HG03378 (cell line): Measurements from ENCODE around the gene QDPR.

Source experiments
- ATAC-seq: cut with Tn5 transposase; IDR thresholded peaks from one replicate; pipeline ENCODE4 v1.9.1; 2021; ENCODE audit warnings: mild to moderate bottlenecking, moderate library complexity; ENCODE audit not compliant: unreplicated experiment

QDPR gene

DNA sequence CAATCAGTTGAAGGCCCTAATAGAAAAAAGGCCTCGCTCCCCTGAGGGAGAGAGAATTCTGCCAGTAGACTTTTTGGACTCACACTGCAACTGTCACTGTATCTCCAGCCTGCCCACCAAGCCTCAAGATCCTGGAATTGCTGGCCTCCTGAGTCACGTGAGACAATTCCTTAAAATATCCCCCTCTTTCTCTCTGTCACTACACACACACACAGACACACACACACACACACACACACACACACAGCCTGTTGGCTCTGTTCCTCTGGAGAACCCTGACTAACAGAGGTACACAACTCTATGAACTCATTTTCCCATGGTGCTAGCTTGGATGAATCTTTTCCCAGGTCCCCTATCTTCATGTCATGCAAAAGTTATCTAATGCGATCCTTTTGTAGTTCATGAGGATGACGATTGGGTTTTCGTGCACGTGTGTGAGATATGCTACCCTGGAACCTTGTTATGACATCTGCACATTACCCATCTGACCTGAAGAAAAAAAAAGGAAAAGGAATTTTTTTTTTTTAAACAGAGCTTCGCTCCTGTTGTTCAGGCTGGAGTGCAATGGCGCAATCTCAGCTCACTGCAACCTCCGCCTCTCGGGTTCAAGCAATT is 16.8 kb upstream of the QDPR start:
- ATAC-seq = no peak

DNA sequence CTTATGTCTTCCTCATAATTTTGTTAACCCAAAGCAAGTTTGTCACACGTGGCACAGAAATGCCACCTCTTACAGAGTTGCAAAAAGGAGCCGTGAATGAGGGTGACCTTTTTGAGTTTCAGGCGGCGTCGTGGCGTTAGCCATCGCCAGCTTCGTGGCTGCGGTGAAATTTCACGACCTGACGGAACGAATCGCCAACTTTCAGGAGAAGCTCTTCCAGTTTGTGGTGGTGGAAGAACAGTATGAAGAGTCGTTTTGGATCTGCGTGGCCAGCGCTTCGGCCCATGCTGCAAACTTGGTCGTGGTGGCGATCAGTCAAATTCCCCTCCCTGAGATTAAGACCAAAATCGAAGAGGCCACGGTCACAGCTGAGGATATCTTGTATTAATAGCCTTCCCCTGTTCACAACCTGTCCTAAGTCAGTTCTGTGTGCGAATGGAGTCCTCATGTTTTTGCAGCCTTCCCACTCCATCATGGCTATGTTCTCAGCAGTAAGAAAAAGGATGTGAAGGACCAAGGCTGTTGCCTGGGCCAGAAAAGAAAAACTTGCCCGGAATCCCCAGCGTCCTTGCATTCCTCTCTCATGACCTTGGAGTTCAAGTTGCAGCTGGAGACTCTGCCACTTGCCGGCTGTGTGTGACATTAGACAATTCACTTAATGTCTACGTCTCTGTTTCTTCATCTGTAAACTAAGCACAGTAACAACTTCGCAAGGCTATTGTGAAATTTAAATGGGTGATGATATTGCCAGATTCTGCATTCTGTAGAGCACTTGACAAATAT is 15.0 kb upstream of the QDPR start:
- ATAC-seq = no peak

DNA sequence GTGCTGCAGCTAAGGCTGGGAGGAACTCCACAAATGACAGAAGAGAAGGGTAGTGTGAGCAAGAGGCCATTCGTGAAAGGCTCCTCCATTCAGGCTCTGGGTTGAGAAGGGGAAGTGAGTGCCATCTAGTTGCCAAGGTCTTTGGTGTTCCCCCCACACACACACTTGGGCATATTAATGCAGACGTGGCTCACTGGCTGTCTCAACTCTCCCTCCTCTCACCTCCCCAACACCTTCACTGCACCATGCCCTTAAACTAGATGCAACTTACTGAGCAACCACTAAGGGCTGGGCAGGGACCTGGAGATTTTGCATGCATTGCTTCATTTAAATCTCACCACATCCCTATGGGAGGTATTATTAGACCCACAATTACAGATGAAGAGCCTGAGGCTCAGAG is 11.8 kb upstream of the QDPR start:
- ATAC-seq = no peak

DNA sequence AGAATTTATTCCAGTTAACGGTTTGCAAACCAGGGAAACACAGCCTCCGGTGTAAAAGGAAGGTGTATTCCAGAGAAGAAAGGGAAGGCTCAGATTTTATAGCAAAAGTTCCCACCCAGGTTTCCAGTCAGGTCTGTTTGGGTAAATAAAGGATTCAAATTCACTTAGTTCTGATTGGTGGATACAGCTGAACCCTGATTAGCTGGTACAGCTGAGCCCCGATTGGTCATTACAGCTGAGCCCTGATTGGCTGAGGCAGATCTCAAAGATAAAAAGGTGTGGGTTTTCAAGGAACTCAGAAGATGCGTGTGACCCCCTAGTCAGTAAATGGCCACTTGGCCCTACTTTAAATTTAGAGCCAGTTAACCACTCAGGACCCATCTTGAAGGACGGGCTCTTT is 9.7 kb upstream of the QDPR start:
- no peak for ATAC-seq

DNA sequence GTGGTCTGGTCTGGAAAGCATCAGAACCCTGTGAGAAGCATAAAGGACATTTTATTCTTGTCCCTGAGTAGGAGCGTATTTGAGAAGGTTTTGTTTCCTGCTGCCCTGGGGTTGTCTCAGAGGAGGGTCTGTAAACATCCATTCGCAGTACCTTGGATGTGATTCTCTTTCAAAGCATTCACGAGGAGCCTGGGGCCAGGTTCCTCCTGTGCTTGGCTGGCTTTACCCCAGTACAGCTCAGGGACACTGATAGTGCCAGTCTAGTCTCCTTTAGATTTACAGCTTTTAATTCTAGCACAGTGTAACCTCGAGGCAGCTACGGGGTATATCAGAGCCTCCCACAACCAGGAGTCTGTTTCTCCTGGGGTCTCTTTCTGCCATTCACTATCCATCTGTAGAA is 5.8 kb upstream of the QDPR start:
- ATAC-seq = no peak

DNA sequence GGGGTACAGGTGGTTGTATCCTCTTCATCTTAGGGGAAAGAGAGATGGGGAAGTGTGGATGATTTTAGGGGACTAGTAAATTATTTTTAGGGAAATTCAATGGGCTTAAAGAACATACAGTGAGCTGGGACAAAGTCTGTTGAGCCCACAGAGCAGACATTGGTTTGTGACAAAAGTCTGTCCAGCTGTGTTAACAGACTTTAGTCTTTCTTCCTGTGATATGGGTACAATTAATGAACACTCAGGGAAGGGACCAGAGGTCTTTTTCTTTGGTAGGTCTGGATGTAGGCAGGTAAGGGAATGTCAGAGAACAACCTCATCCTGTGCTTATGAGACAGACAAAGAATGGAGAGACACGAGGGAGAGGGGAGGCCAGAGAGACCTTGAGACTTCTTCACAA is 5.1 kb upstream of the QDPR start:
- no peak for ATAC-seq

DNA sequence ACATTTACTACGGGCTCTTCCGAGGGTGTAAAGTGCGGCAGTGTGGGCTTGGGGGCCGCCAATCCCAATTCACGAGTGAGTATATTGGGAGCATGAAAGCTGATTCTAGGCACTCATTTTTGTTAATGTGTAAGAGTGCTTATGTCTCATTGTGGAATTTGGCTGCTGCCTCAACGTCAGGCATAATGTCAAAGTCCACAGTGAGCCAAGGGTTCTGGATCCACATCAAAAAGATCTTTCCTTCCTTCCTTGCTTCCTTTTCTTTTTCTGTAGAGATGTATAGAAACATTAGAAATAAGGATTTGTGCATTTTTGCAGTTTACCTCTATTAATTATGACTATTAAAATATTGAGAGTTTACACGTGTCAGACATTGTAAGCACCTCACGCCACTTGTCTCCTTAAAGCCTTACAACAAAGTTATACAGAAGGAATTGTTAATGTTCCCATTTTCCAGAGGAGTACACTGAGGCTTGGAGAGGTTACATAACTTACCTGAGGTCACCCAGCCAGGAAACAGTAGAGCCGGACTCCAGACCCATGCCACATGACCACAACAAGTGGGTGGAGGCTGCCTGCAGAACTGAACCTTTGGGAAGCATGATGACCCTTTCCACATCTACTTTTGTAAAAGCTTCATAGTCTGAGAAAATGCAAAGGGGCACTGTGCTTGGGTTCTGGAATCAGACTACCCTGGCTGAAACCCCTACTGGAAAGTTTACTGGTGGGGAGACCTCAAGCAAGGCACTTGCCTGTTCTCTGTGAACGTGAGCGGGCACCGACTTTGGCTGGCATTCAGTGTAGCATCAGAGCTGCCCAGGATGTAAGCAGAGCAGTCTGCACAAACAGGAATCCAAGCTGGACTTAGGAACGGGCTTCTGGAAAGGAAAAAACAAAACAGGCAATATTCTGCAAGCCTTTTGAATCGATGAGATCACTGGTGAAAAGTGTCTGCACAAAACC is 3.8 kb upstream of the QDPR start:
- ATAC-seq = no peak

DNA sequence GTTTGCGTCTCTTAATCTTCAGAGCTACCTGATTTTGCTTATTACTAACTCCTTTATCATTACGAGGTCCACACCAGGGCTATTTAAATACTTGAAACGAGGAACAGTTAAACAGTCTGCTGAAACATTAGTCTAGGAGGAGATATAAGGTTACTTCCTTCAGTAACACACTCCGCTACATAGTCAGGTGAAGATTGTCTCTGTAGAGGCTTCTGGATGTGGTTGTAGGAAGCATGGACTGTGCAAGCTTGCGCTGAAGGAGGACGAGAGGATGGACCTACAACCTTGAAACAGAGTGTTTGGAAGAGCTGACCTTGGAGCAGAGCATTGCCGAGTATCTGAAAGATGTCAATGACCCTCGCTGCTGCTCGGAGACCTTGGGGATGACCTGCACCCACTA is 3.0 kb upstream of the QDPR start, which contains the start of gene CLRN2:
Gene CLRN2 (plus strand): TSS at position 301 of the 400 bp plus-strand sequence. CDS start 102 bp downstream, outside the sequence.
- no peak for ATAC-seq

DNA sequence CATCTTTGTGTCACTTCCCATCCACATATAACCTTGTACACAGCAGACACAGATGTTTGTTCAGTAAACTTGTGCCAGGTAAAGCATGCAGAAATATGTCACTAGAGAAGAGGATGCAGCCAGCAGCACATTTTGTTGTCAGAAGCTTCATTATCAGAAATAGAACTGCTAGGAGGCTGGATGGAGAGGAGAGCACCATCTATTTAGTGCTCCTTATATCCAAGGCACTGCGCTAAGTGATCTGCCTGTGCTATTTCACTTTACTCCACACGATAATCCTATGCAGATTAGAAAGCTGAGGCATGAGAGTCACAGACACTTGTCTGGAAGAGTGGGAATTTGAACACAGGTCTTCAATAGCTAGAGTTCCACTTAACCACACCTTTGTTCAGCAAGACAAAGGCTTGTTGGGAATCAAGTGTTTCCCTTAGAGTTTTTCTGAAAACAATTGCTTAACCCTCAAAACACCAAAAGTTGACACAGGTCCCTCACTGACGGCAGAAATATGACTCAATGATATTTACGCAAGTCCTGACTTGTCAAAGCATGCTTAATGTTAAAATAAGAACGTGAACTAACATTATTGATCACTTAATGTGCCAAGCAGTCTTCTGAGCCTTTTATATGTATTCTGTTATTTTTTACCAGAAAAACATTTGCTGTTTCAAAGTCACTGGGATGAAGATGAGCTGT is 1.2 kb upstream of the QDPR start:
- ATAC-seq = no peak

DNA sequence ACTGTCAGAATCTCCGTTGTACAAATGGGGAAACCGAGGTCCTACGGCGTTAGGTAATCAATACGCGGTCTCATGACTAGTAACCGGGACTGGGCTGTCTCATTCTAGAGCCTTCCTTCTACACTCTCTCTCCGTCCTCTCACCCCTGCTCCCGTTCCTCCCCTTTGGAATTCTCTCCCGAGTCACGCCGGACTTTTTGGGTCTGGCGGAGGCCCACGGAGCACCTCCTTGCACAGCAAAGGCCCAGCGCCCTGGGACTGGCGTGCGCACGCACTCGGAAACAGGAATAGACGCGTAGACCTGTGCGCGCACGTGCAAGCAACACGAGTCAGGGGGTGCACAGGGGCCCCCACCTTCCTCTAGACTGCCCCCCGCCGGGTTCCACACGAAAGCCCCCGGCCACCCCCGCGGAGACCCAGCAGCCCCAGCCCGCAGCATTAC is 361 bp downstream of the QDPR start:
- ATAC-seq = peak; percentile 43

DNA sequence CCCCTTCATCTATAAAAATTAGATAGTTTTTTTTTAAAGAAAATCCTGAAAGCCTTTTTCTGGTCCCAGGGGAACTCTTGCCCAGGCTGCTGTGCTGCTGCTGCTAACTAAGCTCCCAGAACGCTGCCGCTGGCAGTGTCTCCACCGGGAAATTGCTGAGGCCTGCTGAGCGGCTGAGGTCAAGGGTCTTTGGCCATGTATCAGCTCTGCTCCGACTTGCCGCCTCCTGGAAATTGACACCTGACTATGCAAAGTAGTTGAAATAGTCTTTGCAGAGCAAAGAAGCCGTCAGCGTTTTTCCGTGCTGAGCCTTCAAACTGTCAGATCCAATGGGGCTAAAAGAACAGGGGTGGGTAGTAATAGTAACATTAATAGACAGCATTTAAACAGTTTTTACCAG is 839 bp downstream of the QDPR start:
- ATAC-seq = no peak

DNA sequence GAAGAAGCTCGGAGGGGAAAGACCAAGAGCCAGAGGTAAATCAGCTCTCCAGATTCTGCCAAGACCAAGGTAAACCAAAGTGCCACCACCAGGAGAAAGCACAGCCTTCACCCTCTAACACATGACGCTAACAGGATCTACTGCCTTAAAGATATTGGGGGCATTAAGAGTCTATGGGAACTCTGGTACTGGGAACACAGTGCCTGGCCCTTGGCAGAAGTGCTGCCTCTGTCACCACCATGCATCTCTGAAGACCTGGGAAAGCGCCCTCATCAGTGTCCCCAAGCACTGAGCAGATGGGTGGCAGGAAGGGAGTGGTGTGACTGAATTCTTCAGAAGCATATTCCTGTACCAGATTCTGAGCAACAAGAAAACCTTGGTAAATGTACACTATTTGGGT is 1.3 kb downstream of the QDPR start:
- no peak for ATAC-seq

DNA sequence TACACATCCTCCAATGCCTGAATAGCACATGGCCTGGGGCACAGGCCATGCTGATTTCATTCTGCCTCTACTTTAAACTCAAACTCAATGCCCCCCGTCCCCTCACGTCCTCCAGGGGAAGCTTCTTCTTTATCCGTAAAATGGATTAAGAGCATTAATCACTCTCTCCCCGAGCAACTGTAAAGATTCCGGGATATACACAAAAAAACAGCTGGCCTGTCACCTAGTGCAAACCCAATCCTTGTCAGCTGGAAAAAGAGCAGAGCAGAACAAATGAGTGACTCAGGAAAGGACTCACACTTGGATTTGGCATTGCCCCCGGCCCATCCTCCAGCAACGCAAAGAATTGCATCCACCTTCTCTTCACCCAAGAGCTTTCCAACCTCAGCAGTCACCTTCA is 7.8 kb downstream of the QDPR start:
- ATAC-seq = no peak

DNA sequence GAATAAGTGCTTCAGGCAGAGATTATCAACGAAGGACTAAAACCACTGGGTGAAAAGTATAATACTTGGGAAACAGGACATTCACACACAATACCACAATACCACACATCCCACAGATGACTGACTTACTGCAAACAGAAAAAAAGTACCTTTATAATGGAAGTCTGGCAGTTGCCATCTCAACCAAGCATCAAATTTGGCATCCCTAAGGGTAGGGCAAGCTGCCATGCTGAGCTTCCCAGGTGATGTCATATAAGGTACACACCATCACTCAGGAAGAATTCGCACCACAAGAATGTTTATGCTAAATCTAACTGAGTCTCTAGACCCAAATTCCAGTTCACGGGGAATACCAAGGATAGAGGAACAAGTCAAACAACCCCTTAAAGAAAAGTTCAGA is 9.1 kb downstream of the QDPR start:
- ATAC-seq = no peak

DNA sequence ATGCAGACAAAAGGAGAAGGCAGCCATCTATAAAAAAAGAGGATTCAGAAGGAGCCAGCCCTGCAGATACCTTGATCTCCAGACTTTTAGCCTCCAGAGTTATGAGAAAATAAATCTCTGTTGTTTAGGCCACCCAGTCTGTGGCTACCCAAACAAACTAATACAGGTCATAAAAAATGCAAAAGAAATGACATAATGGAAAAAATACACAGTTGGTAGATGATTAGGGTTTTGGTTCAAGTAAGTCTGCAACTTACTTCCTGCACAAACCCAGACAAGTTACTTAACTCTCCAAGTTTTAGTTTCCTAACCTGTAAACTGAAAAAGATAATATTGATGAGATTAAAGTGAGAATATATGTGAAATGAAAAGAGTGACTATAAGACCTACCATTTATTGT is 11.3 kb downstream of the QDPR start:
- no peak for ATAC-seq

DNA sequence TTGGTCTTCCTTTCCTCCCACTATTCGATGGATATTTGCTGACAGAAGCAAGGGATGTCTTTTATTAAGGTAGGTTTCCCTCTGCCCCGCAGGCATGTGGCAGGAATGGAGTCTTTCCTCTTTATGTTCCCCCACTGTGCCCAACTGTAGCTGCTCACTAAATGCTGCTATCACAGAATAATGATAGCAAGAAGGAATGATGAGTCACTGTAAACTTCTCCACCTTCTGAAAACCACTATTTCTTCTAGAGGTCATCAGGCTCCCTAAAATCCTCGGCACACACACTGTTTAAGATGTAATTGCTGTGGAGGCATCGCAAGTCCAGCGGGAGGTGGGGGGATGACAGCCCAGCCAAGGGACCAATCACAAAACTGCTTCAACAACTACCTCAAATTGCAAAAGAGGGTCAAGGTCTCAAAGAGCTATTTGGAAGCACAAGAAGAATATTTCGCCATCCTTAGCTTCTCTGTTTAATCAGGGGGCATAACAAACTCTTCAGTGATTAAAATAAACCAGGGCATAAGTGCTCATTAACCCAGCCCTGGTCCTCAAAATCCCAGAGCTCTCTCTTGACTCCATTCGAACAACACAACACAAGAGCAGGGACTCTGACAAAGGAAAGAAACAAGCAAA is 13.9 kb downstream of the QDPR start:
- no peak for ATAC-seq

DNA sequence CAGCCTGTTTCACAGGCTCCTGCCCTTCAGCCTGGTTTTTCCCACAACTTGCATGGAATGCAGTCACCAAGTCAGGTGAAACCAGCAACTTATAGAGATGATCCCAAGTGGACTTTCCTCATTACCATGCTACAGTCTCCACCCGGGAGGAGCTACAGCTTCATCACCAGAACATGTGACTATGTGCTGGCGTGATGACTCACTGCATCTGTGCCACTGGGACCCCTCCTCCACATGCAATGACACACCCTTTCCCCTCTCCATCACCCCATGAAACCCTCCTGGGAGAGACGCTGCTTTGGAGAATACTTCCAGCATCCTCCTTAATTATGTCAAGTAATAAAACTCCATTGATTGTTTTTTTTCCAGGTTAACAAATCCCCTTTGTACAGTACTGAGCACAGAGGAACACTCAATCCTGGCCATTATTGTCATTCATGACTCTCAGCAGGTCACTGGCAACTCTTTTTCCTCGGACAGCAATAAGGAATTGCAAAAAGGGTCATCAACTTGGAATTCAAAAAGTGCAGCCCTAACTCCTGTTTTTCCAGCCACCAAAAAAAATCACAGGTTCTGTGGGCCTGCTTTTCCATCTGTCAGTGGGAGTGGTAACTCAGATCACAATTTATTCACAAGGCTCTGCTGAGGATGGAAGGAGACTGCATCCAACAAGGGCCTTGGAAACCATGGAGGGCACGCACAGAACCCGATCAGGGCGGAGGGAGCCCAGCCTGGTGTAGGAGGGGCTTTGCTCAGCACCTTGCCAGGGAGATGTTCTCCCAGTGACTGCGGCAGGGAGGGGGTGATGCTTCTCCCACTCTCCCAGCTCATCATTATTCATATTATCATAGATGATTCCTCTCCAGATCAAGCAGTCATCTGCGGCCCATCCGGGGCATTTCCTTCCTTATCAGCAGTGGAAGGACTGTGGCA is 17.4 kb downstream of the QDPR start:
- ATAC-seq = no peak

DNA sequence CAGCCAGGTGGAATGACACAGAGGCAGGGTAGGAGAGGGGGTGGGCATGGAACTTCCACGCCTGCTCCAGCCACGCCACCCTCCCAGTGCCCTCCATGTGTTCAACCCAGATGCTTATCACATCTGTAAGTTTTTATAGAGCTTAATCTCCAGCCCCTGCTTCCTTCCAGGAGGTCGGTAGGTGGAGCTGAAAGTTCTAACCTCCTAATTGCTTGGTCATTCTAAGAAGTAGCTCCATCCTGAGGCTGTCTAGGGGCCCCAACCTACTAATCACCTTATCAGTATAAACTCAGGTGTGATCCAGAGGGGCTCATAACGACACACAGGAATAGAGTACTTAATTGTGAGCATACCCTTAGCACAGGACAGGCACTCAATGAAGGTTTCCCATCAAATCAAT is 18.3 kb downstream of the QDPR start:
- ATAC-seq = no peak

DNA sequence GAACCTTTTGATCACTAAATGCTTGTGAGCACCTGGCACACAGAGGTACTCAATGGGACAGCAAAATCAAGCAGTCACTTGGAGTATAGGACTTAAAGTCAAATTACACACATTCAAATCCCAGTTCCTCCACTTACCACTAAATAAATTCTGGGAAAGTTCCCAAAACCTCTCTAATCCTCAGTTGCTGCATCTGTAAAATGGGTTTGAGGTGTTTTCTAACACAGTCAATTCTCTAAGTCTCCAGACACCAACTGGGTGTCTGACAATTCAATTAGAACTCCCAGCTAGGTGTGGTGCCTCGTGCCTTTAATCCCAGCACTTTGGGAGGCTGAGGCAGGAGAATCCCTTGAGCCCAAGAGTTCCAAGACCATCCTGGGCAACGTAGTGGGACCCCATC is 19.0 kb downstream of the QDPR start:
- ATAC-seq = no peak
